ENCODE data around the gene DTNA. TPM values are rescaled to one million over a fixed set of nuclear protein-coding genes. Genes with fewer than 3 reads are reported as not detected.

Gene DTNA
- total and polyA plus RNA-seq, 2 of the 8 experiments (the other 6 are each of a cell fraction or from before 2014, with no cell fraction given) = 30.2 to 32.7 TPM

DNA sequence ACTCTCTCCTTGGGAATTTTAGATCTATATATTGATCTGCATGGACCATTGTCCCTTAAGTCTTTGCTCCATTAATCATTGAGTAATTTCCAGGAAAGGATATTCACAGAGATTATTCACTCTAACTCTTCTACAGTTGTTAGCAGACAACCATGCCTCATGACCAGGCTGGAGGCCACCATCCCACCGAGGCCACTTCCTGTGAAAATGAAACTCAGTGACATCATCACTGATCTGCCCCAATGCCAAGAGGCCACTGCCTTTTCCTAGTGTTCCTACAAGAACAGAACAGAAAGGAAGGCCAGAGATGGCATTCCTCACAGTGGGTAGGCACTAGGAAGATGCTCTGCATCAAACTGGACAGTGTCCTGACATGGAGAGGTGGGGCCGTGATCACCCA lies 161.3 kb downstream of the DTNA start:
- CTCF ChIA-PET (ENCODE audit: partially characterized antibody) = no interaction called here

More for the DNA sequence above, 161.3 kb downstream of the DTNA start:
- no peak overlapping the region for H3K9ac ChIP-seq (replicated peaks in 1 of 4; ENCODE audit: extremely low read depth in 1 of 4, low read depth in 3 of 4, low read length in 3 of 4)
- H3K4me1 ChIP-seq (replicated peaks in 1 of 4; ENCODE audit: control insufficient read depth in 3 of 4, insufficient read depth in 4 of 4, low read length in 3 of 4) = peaks cover 0 to 2% (median 0%) of the 10 kb centered on the region in 4 experiments; a peak in 1 of 7 replicates
- no peak overlapping the region for H2BK20ac ChIP-seq (ENCODE audit: low read length)
- no peak overlapping the region for H3K23ac ChIP-seq (ENCODE audit: insufficient read length)
- no peaks in the 10 kb centered on the region for H3K79me1 ChIP-seq (ENCODE audit: low read depth, low read length)
- H2BK5ac ChIP-seq (ENCODE audit: low read depth, low read length) = no peak overlapping the region
- H2AFZ ChIP-seq (ENCODE audit: low read length) = no peak overlapping the region
- no peak overlapping the region for H3K18ac ChIP-seq (ENCODE audit: extremely low read depth, low read length)
- no peaks in the 10 kb centered on the region for H4K20me1 ChIP-seq (replicated peaks in 1 of 2; ENCODE audit: control insufficient read depth in 1 of 2, insufficient read depth in 2 of 2, low read length in 2 of 2)
- no peak overlapping the region for H2BK15ac ChIP-seq (ENCODE audit: low read length)
- no peak overlapping the region for H3K27ac ChIP-seq (ENCODE audit: low read depth, low read length)
- FAIRE-seq = no peak
- no peak overlapping the region for H4K91ac ChIP-seq (replicated peaks; ENCODE audit: insufficient read length, low read length)
- H4K5ac ChIP-seq (ENCODE audit: insufficient read length, low read depth, low read length) = no peak overlapping the region
- no peaks in the 10 kb centered on the region for H3K9me3 ChIP-seq (ENCODE audit: insufficient read depth in 2 of 2, low read depth in 1 of 2, low read length in 1 of 2)
- no peak overlapping the region for H4K8ac ChIP-seq (ENCODE audit: extremely low read depth, insufficient read depth, low read length)
- H3K4me2 ChIP-seq (ENCODE audit: insufficient read depth in 1 of 2, low read depth in 2 of 2, low read length in 2 of 2) = no peak overlapping the region
- no peak overlapping the region for H2BK12ac ChIP-seq (ENCODE audit: low read depth, low read length)
- no peak overlapping the region for H3K14ac ChIP-seq (ENCODE audit: insufficient read length)
- H2BK120ac ChIP-seq (replicated peaks; ENCODE audit: low read depth, low read length) = no peak overlapping the region
- no peaks in the 10 kb centered on the region for H3K27me3 ChIP-seq (replicated peaks in 1 of 4; ENCODE audit: control insufficient read depth in 3 of 4, extremely low read depth in 1 of 4, insufficient read depth in 3 of 4, low read length in 3 of 4)
- no peaks in the 10 kb centered on the region for H3K79me2 ChIP-seq (ENCODE audit: control insufficient read depth in 1 of 2, insufficient read depth in 2 of 2, low read length in 2 of 2)
- no peak overlapping the region for H3K4ac ChIP-seq (replicated peaks; ENCODE audit: insufficient read length, low read depth, low read length)
- 100% methylated on average over 2 of the region's 2 CpGs; no CpG with 5 or more reads in 1 of the 2 experiments for WGBS, 2 experiments (ENCODE audit: extremely low coverage in 1 of 2, insufficient coverage in 1 of 2, insufficient read length in 1 of 2, insufficient replicate concordance in 2 of 2, low coverage in 1 of 2, low lambda C conversion rate in 2 of 2, missing lambda C conversion rate in 1 of 2)
- no peaks in the 10 kb centered on the region for H3K36me3 ChIP-seq (ENCODE audit: control insufficient read depth in 2 of 4, insufficient read depth in 4 of 4, low read length in 3 of 4)
- no peak overlapping the region for H2AK5ac ChIP-seq (ENCODE audit: low read depth, low read length)
- H3K4me3 ChIP-seq (ENCODE audit: extremely low read depth in 1 of 4, insufficient read depth in 2 of 4, low read depth in 3 of 4, low read length in 4 of 4) = no peak overlapping the region
- no peaks in the 10 kb centered on the region for H3K23me2 ChIP-seq (ENCODE audit: low read depth, low read length)
- POLR2A ChIA-PET (ENCODE audit: partially characterized antibody) = no interaction called here
- H3K56ac ChIP-seq (replicated peaks; ENCODE audit: insufficient read length, low read depth, low read length) = no peak overlapping the region
- DNase-seq (ENCODE audit: low read depth in 1 of 2, low spot score in 2 of 2) = no peak
- TF ChIP-seq HDAC6 (IDR thresholded peaks at IDR 0.05; ENCODE audit: low read depth, low read length) (no peak), E2F6 (IDR thresholded peaks at IDR 0.05) (no peak), CEBPB (IDR thresholded peaks at IDR 0.05; ENCODE audit: low read depth, low read length) (no peak), EGR1 (IDR thresholded peaks at IDR 0.05; ENCODE audit: borderline replicate concordance, low read depth, low read length) (no peak), GABPA (IDR thresholded peaks at IDR 0.05; ENCODE audit: borderline replicate concordance, insufficient read depth, low read length) (no peak), JUND (IDR thresholded peaks at IDR 0.05; ENCODE audit: low read length) (no peak), EZH2 (IDR thresholded peaks at IDR 0.05; ENCODE audit: low read depth, low read length, severe bottlenecking) (no peak), TAF7 (optimal IDR thresholded peaks at IDR 0.05; ENCODE audit: borderline replicate concordance, low read depth, low read length) (no peak)
- TF ChIP-seq, protein P1, sequence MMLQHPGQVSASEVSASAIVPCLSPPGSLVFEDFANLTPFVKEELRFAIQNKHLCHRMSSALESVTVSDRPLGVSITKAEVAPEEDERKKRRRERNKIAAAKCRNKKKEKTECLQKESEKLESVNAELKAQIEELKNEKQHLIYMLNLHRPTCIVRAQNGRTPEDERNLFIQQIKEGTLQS (IDR thresholded peaks at IDR 0.05; ENCODE audit: insufficient read depth, low read depth, low read length) = no peak
